H1 (cell line): ENCODE results near the gene TRPT1. TPM values are rescaled to one million over a fixed set of nuclear protein-coding genes. Genes with fewer than 3 reads are reported as not detected.

Source experiments
- ATF3 ChIP-seq: IDR thresholded peaks from 2 replicates; pipeline ENCODE4 v1.6.1; 2011; ENCODE audit warnings: low read depth, mild to moderate bottlenecking, low read length; ENCODE audit not compliant: insufficient read depth
- CBX5 ChIP-seq: fragments of 300-800, 300-1000 bp; sonication (generic); IDR thresholded peaks from 2 replicates; pipeline ENCODE4 v1.7.1; 2016; ENCODE audit warnings: antibody characterized with exemption, low read length, low read depth
- CBX8 ChIP-seq: fragments of 300-800, 300-1000 bp; sonication (generic); IDR thresholded peaks from 2 replicates; pipeline ENCODE4 v1.7.1; 2016; ENCODE audit warnings: low read depth, low read length, borderline replicate concordance
- CTCF ChIP-seq, 3 experiments: IDR thresholded peaks; 1 replicate in 2 of 3; 2 replicates in 1 of 3; pipeline versions ENCODE4 v1.5.1 to v1.6.1; 2011; ENCODE audit warnings: low read length in 3 of 3, mild to moderate bottlenecking in 3 of 3, inconsistent platforms in 2 of 3, low read depth in 1 of 3, moderate library complexity in 1 of 3; ENCODE audit not compliant: insufficient read depth in 1 of 3; ENCODE audit errors: control extremely low read depth in 1 of 3
- EGR1 ChIP-seq: IDR thresholded peaks from 2 replicates; pipeline ENCODE4 v1.6.1; 2011; ENCODE audit warnings: low read depth, low read length, borderline replicate concordance
- EZH2 ChIP-seq: fragments of 200-600 bp; sonication (generic); IDR thresholded peaks from 2 replicates; pipeline ENCODE4 v1.7.1; 2012; ENCODE audit warnings: low read depth, mild to moderate bottlenecking, moderate library complexity, low read length, inconsistent platforms; ENCODE audit not compliant: severe bottlenecking
- FOSL1 ChIP-seq: IDR thresholded peaks from 2 replicates; pipeline ENCODE4 v1.6.1; 2011; ENCODE audit warnings: mild to moderate bottlenecking, low read depth, low read length, moderate library complexity; ENCODE audit not compliant: insufficient read depth
- GTF2F1 ChIP-seq: IDR thresholded peaks from 2 replicates; pipeline ENCODE4 v1.6.1; 2012; ENCODE audit warnings: low read depth, low read length, improper control_type of control experiment, borderline replicate concordance
- HDAC2 ChIP-seq, 2 experiments: fragments of 300-600 bp in 1 of 2; sonication (generic) in 1 of 2; IDR thresholded peaks; 2 replicates each; pipeline ENCODE4 v1.6.1; 2011 to 2012; ENCODE audit warnings: low read depth in 2 of 2, low read length in 2 of 2, mild to moderate bottlenecking in 2 of 2, moderate library complexity in 2 of 2, borderline replicate concordance in 1 of 2, inconsistent platforms in 1 of 2
- MAFK ChIP-seq: IDR thresholded peaks from 2 replicates; pipeline ENCODE4 v1.6.1; 2012; ENCODE audit warnings: low read depth, mild to moderate bottlenecking, improper control_type of control experiment, low read length
- POLR2A ChIP-seq, 2 experiments: IDR thresholded peaks; 1 replicate in 1 of 2; 2 replicates in 1 of 2; pipeline ENCODE4 v1.6.1; 2011; ENCODE audit warnings: low read depth in 2 of 2, low read length in 2 of 2, mild to moderate bottlenecking in 2 of 2; ENCODE audit errors: control extremely low read depth in 1 of 2
- RFX5 ChIP-seq: IDR thresholded peaks from 2 replicates; pipeline ENCODE4 v1.6.1; 2011; ENCODE audit warnings: low read depth, low read length, improper control_type of control experiment, borderline replicate concordance
- TAF1 ChIP-seq: IDR thresholded peaks from 2 replicates; pipeline ENCODE4 v1.6.1; 2011; ENCODE audit warnings: mild to moderate bottlenecking, low read depth, low read length
- TAF7 ChIP-seq: optimal IDR thresholded peaks from 2 replicates; pipeline ENCODE3; 2011; ENCODE audit warnings: low read depth, mild to moderate bottlenecking, inconsistent platforms, low read length, moderate library complexity, borderline replicate concordance
- TBP ChIP-seq: IDR thresholded peaks from 2 replicates; pipeline ENCODE4 v1.6.1; 2011; ENCODE audit warnings: low read depth, low read length, improper control_type of control experiment
- TCF12 ChIP-seq: IDR thresholded peaks from 2 replicates; pipeline ENCODE4 v1.6.1; 2011; ENCODE audit warnings: low read depth, mild to moderate bottlenecking, low read length
- YY1 ChIP-seq: IDR thresholded peaks from 2 replicates; pipeline ENCODE4 v1.6.1; 2011; ENCODE audit warnings: low read depth, mild to moderate bottlenecking, low read length
- polyA plus RNA-seq, 7 experiments: library from polyadenylated mRNA; depleted of rRNA in 3 of 7; stranded (reverse) in 5 of 7; unstranded in 2 of 7; fragments of >200 nt in 5 of 7; fragments of 200-250 nt in 2 of 7; gene quantifications; 1 replicate in 5 of 7; 2 replicates in 1 of 7; 4 replicates in 1 of 7; pipeline versions ENCODE4 v1.2.1 to v1.2.3, GENCODE V29; 2011 to 2013; ENCODE audit warnings: missing spikeins in 2 of 7, mixed read lengths in 2 of 7
- total RNA-seq: library from RNA; stranded (reverse); fragmentation: NEBNext Ultra II Directional; extraction: Animal tissue kit (Norgen Biotek cat#: 25700); gene quantifications from 2 replicates; pipeline ENCODE4 v1.2.1, GENCODE V29; 2021

Gene TRPT1
- total and polyA plus RNA-seq, 2 of the 8 experiments (the other 6 are each of a cell fraction or from before 2014, with no cell fraction given) = 34.5 to 74.6 TPM

- TF ChIP-seq HDAC2 (IDR thresholded peaks at IDR 0.05; ENCODE audit: borderline replicate concordance in 1 of 2, low read depth in 2 of 2, low read length in 2 of 2) = peak; percentile 54 to 76; a peak in 2 of 4 replicates
- peak; percentile 35; the same call in 1 of the 2 replicates for TF ChIP-seq TBP
- no peak for TF ChIP-seq RFX5
- peak in 1 of 3 experiments; percentile 48; a peak in 1 of 4 replicates for TF ChIP-seq CTCF (IDR thresholded peaks at IDR 0.05; ENCODE audit: control extremely low read depth in 1 of 3, insufficient read depth in 1 of 3, low read depth in 1 of 3, low read length in 3 of 3)
- no peak for TF ChIP-seq MAFK
- TF ChIP-seq CBX8 = no peak
- no peak for TF ChIP-seq FOSL1
- peak in 1 of 2 experiments; percentile 44; a peak in 2 of 3 replicates for TF ChIP-seq POLR2A (IDR thresholded peaks at IDR 0.05; ENCODE audit: control extremely low read depth in 1 of 2, low read depth in 2 of 2, low read length in 2 of 2)
- no peak for TF ChIP-seq GTF2F1
- TF ChIP-seq TAF7 = peak; percentile 49
- no peak for TF ChIP-seq CBX5
- no peak for TF ChIP-seq TCF12
- 0 out of 2 replicates have a peak, but pooled peaks have one; percentile 0 for TF ChIP-seq YY1
- peak; percentile 57; the same call in 1 of the 2 replicates for TF ChIP-seq TAF1
- TF ChIP-seq EGR1 = no peak; the same call in 1 of the 2 replicates
- TF ChIP-seq EZH2 = no peak
- no peak for TF ChIP-seq ATF3
Measured at GRCh38 chr11:64225608-64226506, at the start of gene TRPT1, which contains the start of gene NUDT22 (continued).
